ENCODE data around the gene CFAP92. TPM values are rescaled to one million over a fixed set of nuclear protein-coding genes. Genes with fewer than 3 reads are reported as not detected.

The CFAP92 gene
- total RNA-seq, 4 donors from 2014 or later, result 1.1 to 2.2 TPM; not detected in 2

- no peak for TF ChIP-seq CTCF (IDR thresholded peaks at IDR 0.05)
- DNase-seq (ENCODE audit: low spot score), result no peak
- no peak for ATAC-seq (ENCODE audit: low FRiP score)
Measured at GRCh38 chr3:129025108-129025507, 31.2 kb upstream of the CFAP92 start.

- TF ChIP-seq CTCF (IDR thresholded peaks at IDR 0.05), result no peak
- ATAC-seq (ENCODE audit: low FRiP score), result no peak
- no peak for DNase-seq (ENCODE audit: low spot score)
Measured at GRCh38 chr3:129023909-129024308, 30.0 kb upstream of the CFAP92 start.

GRCh38 chr3:129023008-129023358 is 29.1 kb upstream of the CFAP92 start:
- no peak for ATAC-seq (ENCODE audit: low FRiP score)
- TF ChIP-seq CTCF (IDR thresholded peaks at IDR 0.05), result no peak
- DNase-seq (ENCODE audit: low spot score), result no peak

GRCh38 chr3:129022114-129023007 is 28.5 kb upstream of the CFAP92 start:
- ATAC-seq (ENCODE audit: low FRiP score) (no peak), DNase-seq (ENCODE audit: low spot score) (no peak)
- no peak for TF ChIP-seq CTCF (IDR thresholded peaks at IDR 0.05)

GRCh38 chr3:129021140-129021551 is 27.3 kb upstream of the CFAP92 start:
- ATAC-seq (ENCODE audit: low FRiP score) (no peak), DNase-seq (ENCODE audit: low spot score) (no peak)
- TF ChIP-seq CTCF (IDR thresholded peaks at IDR 0.05), result no peak

GRCh38 chr3:129020691-129021090 is 26.8 kb upstream of the CFAP92 start:
- DNase-seq (ENCODE audit: low spot score), result no peak
- no peak for TF ChIP-seq CTCF (IDR thresholded peaks at IDR 0.05)
- no peak for ATAC-seq (ENCODE audit: low FRiP score)

- no peak for TF ChIP-seq CTCF (IDR thresholded peaks at IDR 0.05)
- ATAC-seq (ENCODE audit: low FRiP score), result no peak
- no peak for DNase-seq (ENCODE audit: low spot score)
Measured at GRCh38 chr3:129019266-129019665, 25.4 kb upstream of the CFAP92 start.
